HCT116 (cell line): ENCODE results near the gene TBKBP1. TPM values are rescaled to one million over a fixed set of nuclear protein-coding genes. Genes with fewer than 3 reads are reported as not detected.

ENCODE experiments used
- ATAC-seq: fragments of 200-7000 bp; cut with Tn5 transposase; 2 replicates; pipeline ENCODE4 v1.9.1; 2020; ENCODE audit warnings: mild to moderate bottlenecking, moderate library complexity
- BruUV-seq: library from RNA; stranded (reverse); fragments of 400-500 nt; replicated peaks from 2 replicates; lab custom pipeline; 2021; lab: Mats Ljungman, UMichigan
- CTCF ChIA-PET: fragments of 300-600 bp; sonication (Branson Sonifier 250); formaldehyde crosslinking; loops from one replicate; lab custom pipeline; 2021; ENCODE audit warnings: antibody characterized with exemption; lab: Charles Lee
- POLR2A ChIA-PET: fragments of 300-600, 350-600 bp; sonication (Branson Sonifier 250); formaldehyde crosslinking; loops from one replicate; lab custom pipeline; 2021; ENCODE audit warnings: antibody characterized with exemption; lab: Charles Lee
- RAD21 ChIA-PET, 2 experiments: fragments of 300-600 bp; sonication (Branson Sonifier 250); formaldehyde crosslinking; loops; one replicate each; lab custom pipeline; 2023; ENCODE audit warnings: low total read pairs in 2 of 2; ENCODE audit not compliant: uncharacterized antibody in 2 of 2, unreplicated experiment in 2 of 2, low non-redundant PET in 1 of 2; lab: Charles Lee
- DNase-seq: peaks from one replicate; pipeline ENCODE4 v3.0.0-alpha.2; 2010; ENCODE audit warnings: low read depth, low spot score
- H2AFZ ChIP-seq: fragments of 200-600 bp; shearing (Covaris generic), sonication (generic); 2 replicates; pipeline ENCODE4 v1.6.1; 2017; ENCODE audit warnings: low read depth, mixed run types, mixed read lengths, antibody characterized with exemption, low read length; ENCODE audit not compliant: poor library complexity, severe bottlenecking
- H3K27ac ChIP-seq: 2 replicates; pipeline ENCODE4 v1.5.1; 2012; ENCODE audit warnings: low read depth, low read length
- H3K27me3 ChIP-seq: fragments of 200-600 bp; sonication (generic); 2 replicates; pipeline ENCODE4 v1.6.1; 2016; ENCODE audit warnings: mixed run types, low read length, mixed read lengths; ENCODE audit not compliant: insufficient read depth
- H3K36me3 ChIP-seq, 2 experiments: fragments of 200-500 bp in 1 of 2; fragments of 200-600 bp in 1 of 2; sonication (Bioruptor generic) in 1 of 2; sonication (generic) in 1 of 2; 2 replicates each; pipeline versions ENCODE4 v1.5.1 to v1.6.1; 2014 to 2016; ENCODE audit warnings: low read length in 2 of 2, inconsistent platforms in 1 of 2, mixed read lengths in 1 of 2, mixed run types in 1 of 2; ENCODE audit not compliant: insufficient read depth in 2 of 2, control insufficient read depth in 1 of 2
- H3K4me1 ChIP-seq, 2 experiments: fragments of 200-600 bp in 1 of 2; sonication (generic) in 1 of 2; 2 replicates each; pipeline versions ENCODE4 v1.5.1 to v1.6.1; 2012 to 2017; ENCODE audit warnings: low read length in 2 of 2, inconsistent platforms in 1 of 2, mild to moderate bottlenecking in 1 of 2, mixed read lengths in 1 of 2, mixed run types in 1 of 2, moderate library complexity in 1 of 2; ENCODE audit not compliant: insufficient read depth in 2 of 2, control insufficient read depth in 1 of 2
- H3K4me2 ChIP-seq: fragments of 200-600 bp; sonication (generic); 2 replicates; pipeline ENCODE4 v1.6.1; 2017; ENCODE audit warnings: mixed run types, low read length, mixed read lengths
- H3K4me3 ChIP-seq, 2 experiments: fragments of 200-600 bp in 1 of 2; sonication (generic) in 1 of 2; replicated peaks in 1 of 2; 2 replicates each; pipeline ENCODE4 v1.5.1; 2011 to 2016; ENCODE audit warnings: low read length in 2 of 2, control low read depth in 1 of 2, low read depth in 1 of 2, mild to moderate bottlenecking in 1 of 2, mixed read lengths in 1 of 2, mixed run types in 1 of 2
- H3K79me2 ChIP-seq: fragments of 200-600 bp; sonication (generic); 2 replicates; pipeline ENCODE4 v1.6.1; 2017; ENCODE audit warnings: mild to moderate bottlenecking, mixed run types, low read length, moderate library complexity, mixed read lengths; ENCODE audit not compliant: insufficient read depth
- H3K9ac ChIP-seq: fragments of 200-600 bp; sonication (generic); 2 replicates; pipeline ENCODE4 v1.6.1; 2016; ENCODE audit warnings: low read length, mixed read lengths
- H3K9me2 ChIP-seq: fragments of 200-600 bp; sonication (generic), shearing (Covaris generic); 2 replicates; pipeline ENCODE4 v1.6.1; 2017; ENCODE audit warnings: mixed run types, mild to moderate bottlenecking, moderate library complexity; ENCODE audit not compliant: insufficient read depth
- H3K9me3 ChIP-seq, 2 experiments: fragments of 200-500 bp in 1 of 2; fragments of 200-600 bp in 1 of 2; sonication (Bioruptor generic) in 1 of 2; sonication (generic) in 1 of 2; 2 replicates each; pipeline ENCODE4 v1.6.1; 2014 to 2017; ENCODE audit warnings: low read length in 2 of 2, mixed read lengths in 2 of 2, inconsistent platforms in 1 of 2, low read depth in 1 of 2, mild to moderate bottlenecking in 1 of 2, mixed run types in 1 of 2, moderate library complexity in 1 of 2; ENCODE audit not compliant: control insufficient read depth in 1 of 2, insufficient read depth in 1 of 2
- H4K20me1 ChIP-seq: fragments of 200-600 bp; sonication (generic), shearing (Covaris generic); 2 replicates; pipeline ENCODE4 v1.6.1; 2017; ENCODE audit warnings: mixed run types, mild to moderate bottlenecking, moderate library complexity; ENCODE audit not compliant: insufficient read depth
- CEBPB ChIP-seq: IDR thresholded peaks from 2 replicates; pipeline ENCODE4 v1.6.1; 2012; ENCODE audit warnings: low read depth
- EGR1 ChIP-seq: IDR thresholded peaks from 2 replicates; pipeline ENCODE4 v1.6.1; 2012; ENCODE audit warnings: low read depth
- ELF1 ChIP-seq: IDR thresholded peaks from 2 replicates; pipeline ENCODE4 v1.6.1; 2012; ENCODE audit warnings: low read depth, borderline replicate concordance
- EZH2 ChIP-seq: fragments of 200-600 bp; sonication (generic); IDR thresholded peaks from 2 replicates; pipeline ENCODE4 v1.6.1; 2017; ENCODE audit warnings: antibody characterized with exemption, mixed run types
- EZH2phosphoT487 ChIP-seq: fragments of 200-600 bp; IDR thresholded peaks from 2 replicates; pipeline ENCODE4 v1.6.1; 2018; ENCODE audit warnings: antibody characterized with exemption, borderline replicate concordance
- JUND ChIP-seq: IDR thresholded peaks from 2 replicates; pipeline ENCODE4 v1.6.1; 2012
- POLR2AphosphoS5 ChIP-seq: IDR thresholded peaks from 2 replicates; pipeline ENCODE4 v1.6.1; 2011; ENCODE audit warnings: mild to moderate bottlenecking, low read depth, low read length, moderate library complexity
- RAD21 ChIP-seq: IDR thresholded peaks from 2 replicates; pipeline ENCODE4 v1.6.1; 2012; ENCODE audit warnings: low read depth, mild to moderate bottlenecking
- SIN3A ChIP-seq: IDR thresholded peaks from 2 replicates; pipeline ENCODE4 v1.6.1; 2012; ENCODE audit warnings: low read depth
- SP1 ChIP-seq: IDR thresholded peaks from 2 replicates; pipeline ENCODE4 v1.6.1; 2012; ENCODE audit warnings: low read depth
- SRF ChIP-seq: IDR thresholded peaks from 2 replicates; pipeline ENCODE4 v1.6.1; 2012; ENCODE audit warnings: low read depth
- TCF7L2 ChIP-seq: IDR thresholded peaks from 2 replicates; pipeline ENCODE4 v1.7.0; 2011; ENCODE audit warnings: borderline replicate concordance, inconsistent platforms; ENCODE audit not compliant: insufficient read depth, insufficient read length; ENCODE audit errors: extremely low read depth
- YY1 ChIP-seq: IDR thresholded peaks from 2 replicates; pipeline ENCODE4 v1.6.1; 2011; ENCODE audit warnings: low read length, low read depth, moderate library complexity, mild to moderate bottlenecking; ENCODE audit not compliant: insufficient replicate concordance; ENCODE audit errors: extremely low read depth
- ZFX ChIP-seq: fragments of 450-650 bp; IDR thresholded peaks from 2 replicates; pipeline ENCODE4 v1.6.1; 2017
- ZNF274 ChIP-seq: fragments of 200-500 bp; sonication (Bioruptor generic); IDR thresholded peaks from 2 replicates; pipeline ENCODE4 v1.6.1; 2014; ENCODE audit warnings: mild to moderate bottlenecking, low read depth, low read length, inconsistent platforms
- intact Hi-C: fragments of 100-400 bp; cut with micrococcal nuclease; formaldehyde crosslinking; loops from 2 replicates; pipeline ENCODE4 v1.10.0; 2022
- total RNA-seq: library from RNA; stranded (reverse); gene quantifications from one replicate; pipeline ENCODE4 v1.2.1, GENCODE V29; 2021; ENCODE audit not compliant: unreplicated experiment
- TF ChIP-seq, protein P1 (sequence below): IDR thresholded peaks from 2 replicates; pipeline ENCODE4 v1.6.1; 2012
- TF ChIP-seq, protein P2 (sequence below): IDR thresholded peaks from 2 replicates; pipeline ENCODE4 v1.6.1; 2012; ENCODE audit warnings: low read depth
- TF ChIP-seq, protein P3 (sequence below): IDR thresholded peaks from 2 replicates; pipeline ENCODE4 v1.6.1; 2012
- TF ChIP-seq, protein P4 (sequence below), 3 experiments: fragments of 200-600 bp in 1 of 3; sonication (generic) in 1 of 3; IDR thresholded peaks in 2 of 3; conservative IDR thresholded peaks in 1 of 3; 2 replicates each; pipeline ENCODE4 v1.5.1; 2012 to 2017; ENCODE audit warnings: low read depth in 2 of 3, low read length in 2 of 3, antibody characterized with exemption in 1 of 3, borderline replicate concordance in 1 of 3, control low read depth in 1 of 3, mild to moderate bottlenecking in 1 of 3, mixed read lengths in 1 of 3, mixed run types in 1 of 3, moderate library complexity in 1 of 3; ENCODE audit not compliant: insufficient read depth in 1 of 3

TBKBP1 gene
- total RNA-seq, 1 experiment from 2014 or later: 12.4 TPM

- ChIA-PET RAD21 (no interaction called here), CTCF (no interaction called here), POLR2A (no interaction called here)
- no peak for DNase-seq
- intact Hi-C loops: no loop called here
- Histone ChIP-seq H2AFZ (no peak overlapping the region), H3K9me3 (no peaks in the 10 kb centered on the region), H4K20me1 (no peaks in the 10 kb centered on the region), H3K36me3 (no peaks in the 10 kb centered on the region), H3K4me3 (no peak overlapping the region), H3K27me3 (peaks cover 5% of the 10 kb centered on the region; the same call in 1 of the 2 replicates), H3K27ac (no peak overlapping the region), H3K79me2 (no peaks in the 10 kb centered on the region), H3K4me1 (peaks cover 0 to 3% of the 10 kb centered on the region in 2 experiments; a peak in 2 of 4 replicates), H3K9ac (no peak overlapping the region), H3K9me2 (no peaks in the 10 kb centered on the region), H3K4me2 (no peak overlapping the region)
- ATAC-seq: no peak
- TF ChIP-seq TCF7L2: no peak
- TF ChIP-seq JUND: no peak
- TF ChIP-seq EGR1: no peak
- no peak for TF ChIP-seq SP1
- no peak for TF ChIP-seq SIN3A
- TF ChIP-seq, protein P1, sequence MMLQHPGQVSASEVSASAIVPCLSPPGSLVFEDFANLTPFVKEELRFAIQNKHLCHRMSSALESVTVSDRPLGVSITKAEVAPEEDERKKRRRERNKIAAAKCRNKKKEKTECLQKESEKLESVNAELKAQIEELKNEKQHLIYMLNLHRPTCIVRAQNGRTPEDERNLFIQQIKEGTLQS: no peak
- TF ChIP-seq ZNF274: no peak
- no peak for TF ChIP-seq ELF1
- TF ChIP-seq, protein P2, sequence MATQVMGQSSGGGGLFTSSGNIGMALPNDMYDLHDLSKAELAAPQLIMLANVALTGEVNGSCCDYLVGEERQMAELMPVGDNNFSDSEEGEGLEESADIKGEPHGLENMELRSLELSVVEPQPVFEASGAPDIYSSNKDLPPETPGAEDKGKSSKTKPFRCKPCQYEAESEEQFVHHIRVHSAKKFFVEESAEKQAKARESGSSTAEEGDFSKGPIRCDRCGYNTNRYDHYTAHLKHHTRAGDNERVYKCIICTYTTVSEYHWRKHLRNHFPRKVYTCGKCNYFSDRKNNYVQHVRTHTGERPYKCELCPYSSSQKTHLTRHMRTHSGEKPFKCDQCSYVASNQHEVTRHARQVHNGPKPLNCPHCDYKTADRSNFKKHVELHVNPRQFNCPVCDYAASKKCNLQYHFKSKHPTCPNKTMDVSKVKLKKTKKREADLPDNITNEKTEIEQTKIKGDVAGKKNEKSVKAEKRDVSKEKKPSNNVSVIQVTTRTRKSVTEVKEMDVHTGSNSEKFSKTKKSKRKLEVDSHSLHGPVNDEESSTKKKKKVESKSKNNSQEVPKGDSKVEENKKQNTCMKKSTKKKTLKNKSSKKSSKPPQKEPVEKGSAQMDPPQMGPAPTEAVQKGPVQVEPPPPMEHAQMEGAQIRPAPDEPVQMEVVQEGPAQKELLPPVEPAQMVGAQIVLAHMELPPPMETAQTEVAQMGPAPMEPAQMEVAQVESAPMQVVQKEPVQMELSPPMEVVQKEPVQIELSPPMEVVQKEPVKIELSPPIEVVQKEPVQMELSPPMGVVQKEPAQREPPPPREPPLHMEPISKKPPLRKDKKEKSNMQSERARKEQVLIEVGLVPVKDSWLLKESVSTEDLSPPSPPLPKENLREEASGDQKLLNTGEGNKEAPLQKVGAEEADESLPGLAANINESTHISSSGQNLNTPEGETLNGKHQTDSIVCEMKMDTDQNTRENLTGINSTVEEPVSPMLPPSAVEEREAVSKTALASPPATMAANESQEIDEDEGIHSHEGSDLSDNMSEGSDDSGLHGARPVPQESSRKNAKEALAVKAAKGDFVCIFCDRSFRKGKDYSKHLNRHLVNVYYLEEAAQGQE: no peak
- TF ChIP-seq POLR2AphosphoS5: no peak
- no peak for TF ChIP-seq SRF
- no peak for TF ChIP-seq CEBPB
- TF ChIP-seq, protein P3, sequence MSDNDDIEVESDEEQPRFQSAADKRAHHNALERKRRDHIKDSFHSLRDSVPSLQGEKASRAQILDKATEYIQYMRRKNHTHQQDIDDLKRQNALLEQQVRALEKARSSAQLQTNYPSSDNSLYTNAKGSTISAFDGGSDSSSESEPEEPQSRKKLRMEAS: no peak
- no peak for TF ChIP-seq ZFX
- no peak for TF ChIP-seq RAD21
- TF ChIP-seq, protein P4, sequence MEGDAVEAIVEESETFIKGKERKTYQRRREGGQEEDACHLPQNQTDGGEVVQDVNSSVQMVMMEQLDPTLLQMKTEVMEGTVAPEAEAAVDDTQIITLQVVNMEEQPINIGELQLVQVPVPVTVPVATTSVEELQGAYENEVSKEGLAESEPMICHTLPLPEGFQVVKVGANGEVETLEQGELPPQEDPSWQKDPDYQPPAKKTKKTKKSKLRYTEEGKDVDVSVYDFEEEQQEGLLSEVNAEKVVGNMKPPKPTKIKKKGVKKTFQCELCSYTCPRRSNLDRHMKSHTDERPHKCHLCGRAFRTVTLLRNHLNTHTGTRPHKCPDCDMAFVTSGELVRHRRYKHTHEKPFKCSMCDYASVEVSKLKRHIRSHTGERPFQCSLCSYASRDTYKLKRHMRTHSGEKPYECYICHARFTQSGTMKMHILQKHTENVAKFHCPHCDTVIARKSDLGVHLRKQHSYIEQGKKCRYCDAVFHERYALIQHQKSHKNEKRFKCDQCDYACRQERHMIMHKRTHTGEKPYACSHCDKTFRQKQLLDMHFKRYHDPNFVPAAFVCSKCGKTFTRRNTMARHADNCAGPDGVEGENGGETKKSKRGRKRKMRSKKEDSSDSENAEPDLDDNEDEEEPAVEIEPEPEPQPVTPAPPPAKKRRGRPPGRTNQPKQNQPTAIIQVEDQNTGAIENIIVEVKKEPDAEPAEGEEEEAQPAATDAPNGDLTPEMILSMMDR (IDR thresholded peaks at IDR 0.05 in 2 of 3, conservative IDR thresholded peaks at IDR 0.05 in 1 of 3; ENCODE audit: borderline replicate concordance in 1 of 3, insufficient read depth in 1 of 3, low read depth in 2 of 3, low read length in 2 of 3): no peak
- TF ChIP-seq YY1: no peak
- TF ChIP-seq EZH2: no peak
- no peak for TF ChIP-seq EZH2phosphoT487
- no TSS peak for BruUV-seq
Observed at GRCh38 chr17:47727704-47728036, 33.7 kb downstream of the TBKBP1 start.
